GM21447 (cell line): ENCODE data around the gene CDH13.
"Not testable (repeated sequence)": the region's sequence is repeated elsewhere in the genome, so short reads cannot be mapped to it uniquely, and the experiment has no call there.

ENCODE experiments used
- ATAC-seq: cut with Tn5 transposase; IDR thresholded peaks from one replicate; pipeline ENCODE4 v1.9.1; 2021; ENCODE audit not compliant: unreplicated experiment

The CDH13 gene

GRCh38 chr16:82880346-82880745, 253.6 kb downstream of the CDH13 start:
- no peak for ATAC-seq

GRCh38 chr16:82881516-82881915, 254.7 kb downstream of the CDH13 start:
- ATAC-seq = no peak

- ATAC-seq = no peak
These were observed 255.5 kb downstream of the CDH13 start for GRCh38 chr16:82882226-82882625.

GRCh38 chr16:82882982-82883835, 256.4 kb downstream of the CDH13 start:
- ATAC-seq = peak; percentile 53

- ATAC-seq = no peak
These were observed 257.6 kb downstream of the CDH13 start for GRCh38 chr16:82884320-82884898.

GRCh38 chr16:82886146-82886545, 259.4 kb downstream of the CDH13 start:
- no peak for ATAC-seq

GRCh38 chr16:82888591-82889001, 261.8 kb downstream of the CDH13 start:
- no peak for ATAC-seq

GRCh38 chr16:82891424-82891823, 264.7 kb downstream of the CDH13 start:
- ATAC-seq = no peak

GRCh38 chr16:82891918-82892317, 265.1 kb downstream of the CDH13 start:
- no peak for ATAC-seq

GRCh38 chr16:82892324-82892723, 265.6 kb downstream of the CDH13 start:
- no peak for ATAC-seq

- ATAC-seq = no peak
These were observed 269.1 kb downstream of the CDH13 start for GRCh38 chr16:82895843-82896242.

- ATAC-seq = no peak
These were observed 272.2 kb downstream of the CDH13 start for GRCh38 chr16:82899006-82899405.

- ATAC-seq = no peak
These were observed 273.1 kb downstream of the CDH13 start for GRCh38 chr16:82899731-82900450.

GRCh38 chr16:82900559-82900958, 273.8 kb downstream of the CDH13 start:
- ATAC-seq = no peak

- no peak for ATAC-seq
These were observed 285.2 kb downstream of the CDH13 start for GRCh38 chr16:82911925-82912324.

- ATAC-seq = no peak
These were observed 288.5 kb downstream of the CDH13 start for GRCh38 chr16:82915139-82915824.

GRCh38 chr16:82917886-82918595, 291.3 kb downstream of the CDH13 start:
- ATAC-seq = no peak

- no peak for ATAC-seq
These were observed 297.5 kb downstream of the CDH13 start for GRCh38 chr16:82924075-82924854.

GRCh38 chr16:82926500-82926899, 299.7 kb downstream of the CDH13 start:
- no peak for ATAC-seq

GRCh38 chr16:82933933-82934332, 307.2 kb downstream of the CDH13 start:
- not testable (repeated sequence) for ATAC-seq
